GM11168 (cell line): ENCODE measurements around the gene GABRP.

Experiments
- in situ Hi-C: fragments of 300-500 bp; cut with MboI; formaldehyde crosslinking; loops from one replicate; pipeline ENCODE4 v1.12.0; 2022; ENCODE audit warnings: low sequenced_read_pairs; ENCODE audit not compliant: unreplicated experiment

Gene GABRP, protein sequence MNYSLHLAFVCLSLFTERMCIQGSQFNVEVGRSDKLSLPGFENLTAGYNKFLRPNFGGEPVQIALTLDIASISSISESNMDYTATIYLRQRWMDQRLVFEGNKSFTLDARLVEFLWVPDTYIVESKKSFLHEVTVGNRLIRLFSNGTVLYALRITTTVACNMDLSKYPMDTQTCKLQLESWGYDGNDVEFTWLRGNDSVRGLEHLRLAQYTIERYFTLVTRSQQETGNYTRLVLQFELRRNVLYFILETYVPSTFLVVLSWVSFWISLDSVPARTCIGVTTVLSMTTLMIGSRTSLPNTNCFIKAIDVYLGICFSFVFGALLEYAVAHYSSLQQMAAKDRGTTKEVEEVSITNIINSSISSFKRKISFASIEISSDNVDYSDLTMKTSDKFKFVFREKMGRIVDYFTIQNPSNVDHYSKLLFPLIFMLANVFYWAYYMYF

DNA sequence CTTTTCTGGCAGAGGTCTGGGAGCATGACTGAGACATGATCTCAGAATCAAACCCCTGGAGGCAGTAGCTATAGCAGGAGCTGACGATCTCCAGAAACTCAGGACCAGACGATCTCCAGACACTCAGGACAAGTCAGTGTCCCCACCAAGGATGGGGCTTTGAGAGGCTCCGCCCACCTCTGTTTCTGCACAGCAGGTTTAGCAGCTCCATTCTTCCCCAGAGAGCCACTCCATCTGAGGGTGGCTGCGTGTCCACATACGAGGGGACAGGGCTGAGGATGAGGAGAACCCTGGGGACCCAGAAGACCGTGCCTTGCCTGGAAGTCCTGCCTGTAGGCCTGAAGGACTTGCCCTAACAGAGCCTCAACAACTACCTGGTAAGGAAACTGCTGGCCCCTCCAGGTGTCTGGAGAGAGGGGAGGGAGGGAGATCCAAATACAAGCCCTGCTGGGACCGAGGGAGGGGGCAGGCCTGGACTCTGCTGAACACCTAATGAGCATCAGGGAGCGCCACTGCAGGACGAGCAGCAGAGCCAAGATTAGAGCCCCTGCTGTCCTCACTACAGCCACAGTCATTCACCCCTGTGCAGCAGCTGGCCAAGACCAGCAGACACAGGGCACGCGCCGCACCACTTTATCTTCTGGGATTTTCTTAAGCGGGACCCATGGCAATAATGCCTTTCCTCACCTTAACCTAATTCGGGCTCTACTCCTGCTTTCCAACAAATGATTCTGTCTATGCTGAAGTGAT lies at the start of gene GABRP:
TSS of gene GABRP (plus strand) at position 228 of the 750 bp plus-strand sequence. CDS start 4,891 bp downstream, outside the sequence.
- in situ Hi-C loops: no loop called here

DNA sequence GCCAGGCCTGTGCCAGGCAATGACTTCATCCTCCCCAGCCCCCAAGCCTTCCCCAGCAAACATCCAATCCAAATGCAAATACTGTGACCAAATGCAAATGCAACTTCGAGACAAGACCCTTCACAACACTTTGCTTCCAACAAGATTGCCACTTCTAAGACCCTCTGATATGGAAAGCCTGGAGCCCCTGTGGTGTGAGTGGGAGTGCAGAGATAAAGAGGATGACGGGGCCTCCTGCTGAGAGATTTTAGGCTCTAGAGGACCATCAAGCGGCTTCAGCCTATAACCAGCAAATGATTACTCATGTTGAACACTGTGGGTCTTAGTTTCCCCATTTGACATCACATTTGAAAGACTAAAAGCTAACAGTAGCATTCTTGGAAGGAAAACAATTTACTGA lies 46.6 kb upstream of the GABRP start:
- in situ Hi-C loops: loop anchor here (25.0 kb wide), 1 partner anchor 600 kb away; no protein-coding TSS in a partner anchor

DNA sequence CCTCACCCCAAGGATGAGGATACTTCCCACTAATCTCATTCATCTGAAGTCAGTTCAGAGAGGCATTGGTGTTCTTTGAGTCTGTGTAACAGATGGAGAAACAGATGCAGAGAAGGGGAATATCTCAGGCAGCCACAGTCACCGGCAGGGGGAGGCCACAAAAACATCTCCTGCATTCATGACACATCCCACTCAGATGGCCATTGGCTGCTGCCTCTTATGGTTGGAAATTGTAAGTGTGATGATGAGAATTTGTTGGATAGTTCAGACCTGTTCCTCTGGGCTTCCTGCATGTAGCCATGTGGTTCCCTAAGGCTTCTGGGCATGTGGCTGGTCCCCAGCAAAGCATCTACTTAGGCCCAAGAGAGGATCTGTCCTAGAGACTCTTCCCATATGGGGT lies 45.9 kb upstream of the GABRP start:
- in situ Hi-C loops: loop anchor here (25.0 kb wide), 1 partner anchor 600 kb away; no protein-coding TSS in a partner anchor

DNA sequence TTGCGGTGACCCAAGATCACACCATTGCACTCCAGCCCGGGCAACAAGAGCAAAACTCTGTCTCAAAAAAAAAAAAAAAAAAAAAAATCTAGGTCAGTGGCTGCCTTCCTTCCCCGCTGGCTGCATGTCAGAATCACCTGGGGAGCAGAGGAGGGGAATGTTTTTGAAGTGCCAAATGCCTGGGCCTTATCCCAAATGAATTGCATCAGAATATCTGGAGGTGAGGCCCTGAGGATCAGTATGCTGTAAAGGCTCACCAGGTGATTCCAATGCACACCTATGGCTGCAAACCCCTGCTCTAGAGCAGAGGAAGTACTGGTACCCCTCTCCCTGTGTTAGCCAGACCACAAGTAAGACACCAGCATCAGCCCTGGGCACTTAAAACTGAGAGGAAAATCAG lies 44.7 kb upstream of the GABRP start:
- in situ Hi-C loops: loop anchor here (25.0 kb wide), 1 partner anchor 598 kb away; no protein-coding TSS in a partner anchor

DNA sequence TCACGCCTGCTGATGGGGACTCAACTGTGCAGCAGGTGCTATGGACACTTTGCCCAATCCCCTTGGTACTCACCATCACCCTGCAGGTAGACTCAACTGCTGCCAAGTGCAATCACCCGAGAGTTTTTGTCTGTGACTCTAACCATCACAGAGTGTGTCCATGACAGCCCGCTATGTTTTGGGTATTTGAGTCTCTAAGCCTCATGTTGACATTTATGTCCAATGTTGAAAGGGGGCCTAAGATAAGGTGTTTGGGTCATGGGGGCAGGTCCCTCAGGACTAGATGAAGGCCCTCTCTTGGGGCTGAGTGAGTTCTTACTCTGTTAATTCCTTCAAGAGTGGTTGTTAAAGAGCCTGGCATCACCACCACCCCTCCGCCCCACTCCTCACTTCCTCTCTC lies 44.1 kb upstream of the GABRP start:
- in situ Hi-C loops: loop anchor here (25.0 kb wide), 1 partner anchor 598 kb away; no protein-coding TSS in a partner anchor

DNA sequence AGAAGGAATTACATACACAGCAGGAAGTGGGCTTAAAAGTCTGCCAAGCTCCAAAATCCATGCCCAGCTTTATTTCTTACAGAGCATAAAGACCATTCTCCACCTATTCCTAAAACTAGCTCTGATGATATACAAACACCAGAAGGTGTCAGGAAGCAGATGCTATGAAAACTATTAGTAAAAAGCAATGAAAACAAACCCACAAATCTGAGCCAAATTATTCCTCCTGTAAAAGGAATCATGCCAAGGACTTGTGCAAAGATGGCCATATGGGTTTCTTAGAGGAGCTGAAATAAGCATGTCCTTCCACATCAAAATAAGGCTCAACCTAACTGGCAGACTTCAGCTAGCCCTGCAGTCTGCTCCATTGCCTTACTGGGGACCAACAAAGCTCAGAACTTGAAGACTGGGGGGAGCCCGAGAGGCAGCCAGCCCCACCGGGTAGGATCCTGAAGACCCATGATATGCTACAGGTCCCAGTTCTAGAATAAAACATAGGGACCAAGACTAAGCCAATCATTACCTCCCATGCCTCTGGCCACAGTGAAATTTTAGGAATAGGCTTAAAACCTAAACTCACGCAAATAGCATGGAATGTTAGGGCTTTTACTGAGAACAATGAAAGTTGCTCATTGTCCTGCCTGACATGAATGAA lies 42.8 kb upstream of the GABRP start:
- in situ Hi-C loops: loop anchor here (25.0 kb wide), 1 partner anchor 597 kb away; no protein-coding TSS in a partner anchor

DNA sequence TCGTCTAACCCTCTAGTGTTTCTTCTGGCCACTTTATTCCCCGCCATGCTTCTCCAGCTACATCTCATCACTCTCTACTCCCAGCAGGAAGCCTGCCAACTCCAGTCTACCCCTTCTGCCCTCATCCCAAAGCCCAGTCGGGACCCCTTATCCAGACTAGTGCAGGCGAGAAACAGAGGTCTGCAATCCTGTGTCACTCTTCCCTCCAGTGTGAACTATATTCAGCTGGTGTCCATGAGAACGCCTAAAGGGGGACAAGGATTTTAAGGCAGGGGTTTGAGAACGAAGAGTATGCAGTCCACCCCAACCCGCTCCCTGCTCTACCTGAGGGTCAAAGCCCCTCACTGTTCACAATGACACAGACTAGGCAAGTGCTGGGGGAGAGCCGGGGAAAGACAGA lies 41.7 kb upstream of the GABRP start:
- in situ Hi-C loops: loop anchor here (25.0 kb wide), 1 partner anchor 596 kb away; no protein-coding TSS in a partner anchor

DNA sequence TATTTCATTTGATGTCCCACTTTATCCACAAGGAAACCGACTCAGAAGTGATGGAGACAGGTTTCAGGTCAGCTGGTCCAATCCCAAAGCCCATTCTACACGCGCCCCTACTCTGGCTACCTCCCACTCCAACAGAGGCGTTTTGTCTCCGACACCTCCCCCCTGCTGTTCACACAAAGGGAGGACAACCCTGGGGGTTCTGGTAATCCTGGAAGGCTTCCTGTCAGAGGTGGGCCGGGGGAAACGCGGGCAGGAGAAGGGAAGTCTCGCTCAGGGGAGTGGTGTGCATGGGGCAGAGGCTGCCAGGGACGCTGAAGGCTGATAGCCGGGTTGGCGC lies 39.7 kb upstream of the GABRP start:
- in situ Hi-C loops: loop anchor here (25.0 kb wide), 1 partner anchor 593 kb away; no protein-coding TSS in a partner anchor

DNA sequence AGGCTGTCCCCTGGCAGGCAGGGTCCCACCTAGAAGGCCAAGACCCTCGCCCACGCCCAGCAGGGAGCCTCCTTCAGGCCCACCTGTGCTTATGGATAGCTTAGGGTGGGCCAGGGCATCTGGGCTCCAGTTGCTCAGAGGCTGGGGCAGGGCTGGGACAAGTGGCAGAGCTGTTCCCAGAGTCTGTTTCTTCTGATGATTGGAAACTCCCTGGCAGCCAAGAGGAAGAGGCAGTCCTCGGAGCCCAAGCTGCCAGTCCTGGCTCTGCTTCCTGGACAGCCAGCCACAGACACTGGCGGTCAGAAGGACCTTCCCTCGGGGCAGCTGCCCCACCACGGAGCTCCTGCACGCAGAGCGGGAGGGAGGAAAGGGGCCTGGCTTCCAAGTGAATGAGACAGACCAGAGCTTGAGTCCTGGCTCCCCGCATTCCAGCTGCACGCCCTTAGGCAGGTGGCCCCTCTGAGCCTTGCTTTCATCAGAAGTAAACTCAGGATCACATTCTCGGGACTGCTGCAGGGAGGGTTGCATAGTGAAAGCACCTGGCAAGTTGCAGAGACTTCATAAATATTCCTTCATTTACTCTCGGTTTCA lies 37.9 kb upstream of the GABRP start:
- in situ Hi-C loops: loop anchor here (25.0 kb wide), 1 partner anchor 592 kb away; no protein-coding TSS in a partner anchor

DNA sequence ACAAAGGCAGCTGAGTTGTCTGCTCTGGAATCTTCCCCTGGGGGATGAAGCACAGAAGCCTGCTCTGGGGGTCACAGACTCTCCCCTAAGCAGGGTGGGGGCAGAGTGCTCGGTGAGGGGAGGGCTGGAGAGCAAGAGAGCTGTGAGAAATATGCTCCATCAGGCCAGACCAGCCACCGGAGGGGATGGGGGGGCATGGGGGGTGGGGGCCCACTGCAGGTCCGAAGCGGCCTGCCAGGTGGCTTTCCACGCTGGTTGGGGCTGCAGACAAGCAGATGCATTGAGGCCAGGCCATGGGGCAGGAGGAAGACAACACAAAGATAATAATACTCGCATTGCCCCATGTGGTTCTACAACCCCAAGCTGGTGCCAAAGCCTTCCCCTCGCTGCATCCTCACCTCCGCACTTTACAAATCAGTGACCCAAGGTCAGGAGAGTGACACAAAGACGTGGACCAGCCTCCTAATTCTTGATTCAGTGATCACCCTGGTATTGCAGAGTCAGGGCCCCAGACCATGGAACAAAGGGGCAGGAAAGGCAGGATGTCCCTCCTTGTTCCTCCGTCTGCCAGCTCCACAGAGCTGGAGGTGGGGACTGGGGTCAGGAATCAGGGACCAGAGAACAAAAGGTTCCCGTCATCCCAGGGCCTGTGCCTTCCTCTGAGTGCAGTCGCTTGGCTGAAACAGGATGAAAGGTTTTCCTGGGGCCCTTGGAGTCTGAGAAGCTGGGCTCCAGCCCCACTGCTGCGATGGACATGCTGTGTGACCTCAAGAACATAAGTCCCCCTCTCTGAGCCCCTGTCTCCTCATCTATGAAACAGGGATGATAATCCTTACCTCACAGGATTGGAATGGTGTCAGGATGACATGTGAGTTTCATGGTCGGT lies 37.2 kb upstream of the GABRP start:
- in situ Hi-C loops: loop anchor here (25.0 kb wide), 1 partner anchor 591 kb away; no protein-coding TSS in a partner anchor

DNA sequence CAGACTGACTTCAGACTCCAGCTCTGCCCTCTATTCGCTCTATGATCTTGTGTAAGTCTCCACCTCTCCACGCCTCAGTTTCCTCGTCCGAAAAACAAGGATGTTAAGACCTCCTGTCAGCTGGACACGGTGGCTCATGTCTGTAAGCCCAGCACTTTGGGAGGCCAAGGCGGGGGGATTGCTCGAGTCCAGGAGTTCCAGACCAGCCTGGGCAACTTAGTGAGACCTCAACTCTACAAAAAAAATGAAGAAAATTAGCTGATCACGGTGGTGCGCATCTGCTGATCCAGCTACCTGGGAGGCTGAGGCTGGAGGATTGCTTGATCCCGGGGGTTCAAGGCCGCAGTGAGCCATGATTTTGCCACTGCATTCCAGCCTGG lies 36.6 kb upstream of the GABRP start:
- in situ Hi-C loops: loop anchor here (25.0 kb wide), 1 partner anchor 590 kb away; no protein-coding TSS in a partner anchor

DNA sequence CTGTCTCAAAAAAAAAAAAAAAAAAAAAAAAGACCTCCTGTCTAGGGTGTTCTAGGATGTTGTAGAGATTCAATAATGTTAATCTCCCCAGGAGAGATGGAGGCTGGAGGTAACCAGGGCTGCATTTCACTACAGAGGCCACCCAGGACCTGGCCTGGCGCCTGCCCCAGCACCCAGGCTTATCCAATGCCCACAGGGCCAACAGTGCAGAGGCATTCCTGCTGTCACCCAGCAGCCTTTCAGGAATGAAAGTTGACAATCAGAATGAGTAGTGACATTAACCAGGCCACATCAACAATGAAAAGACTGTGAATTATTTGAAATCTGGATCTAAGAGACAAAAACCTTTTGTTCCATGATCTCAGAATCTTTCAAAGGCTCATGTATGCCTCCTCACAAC lies 36.2 kb upstream of the GABRP start:
- in situ Hi-C loops: loop anchor here (25.0 kb wide), 1 partner anchor 590 kb away; no protein-coding TSS in a partner anchor

DNA sequence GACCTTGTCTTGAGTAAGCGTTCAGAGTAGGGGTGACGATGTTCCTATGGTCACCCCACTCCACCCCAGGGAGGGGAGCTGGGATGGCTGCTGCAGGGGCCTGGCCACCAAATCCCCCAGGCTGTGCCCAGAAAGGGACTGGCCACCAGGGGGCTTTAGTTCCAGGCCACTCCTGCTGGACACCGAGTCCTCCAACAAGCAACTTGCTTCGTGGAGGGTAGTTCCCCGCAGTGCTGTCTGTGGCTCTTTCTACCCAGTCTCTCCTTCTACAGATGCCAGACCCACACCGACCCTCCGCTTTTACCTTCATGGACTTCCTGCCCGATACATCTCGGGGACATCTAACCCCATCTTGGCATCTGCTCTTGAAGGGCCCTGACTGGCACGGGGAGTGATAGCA lies 35.7 kb upstream of the GABRP start:
- in situ Hi-C loops: loop anchor here (25.0 kb wide), 1 partner anchor 589 kb away; no protein-coding TSS in a partner anchor

DNA sequence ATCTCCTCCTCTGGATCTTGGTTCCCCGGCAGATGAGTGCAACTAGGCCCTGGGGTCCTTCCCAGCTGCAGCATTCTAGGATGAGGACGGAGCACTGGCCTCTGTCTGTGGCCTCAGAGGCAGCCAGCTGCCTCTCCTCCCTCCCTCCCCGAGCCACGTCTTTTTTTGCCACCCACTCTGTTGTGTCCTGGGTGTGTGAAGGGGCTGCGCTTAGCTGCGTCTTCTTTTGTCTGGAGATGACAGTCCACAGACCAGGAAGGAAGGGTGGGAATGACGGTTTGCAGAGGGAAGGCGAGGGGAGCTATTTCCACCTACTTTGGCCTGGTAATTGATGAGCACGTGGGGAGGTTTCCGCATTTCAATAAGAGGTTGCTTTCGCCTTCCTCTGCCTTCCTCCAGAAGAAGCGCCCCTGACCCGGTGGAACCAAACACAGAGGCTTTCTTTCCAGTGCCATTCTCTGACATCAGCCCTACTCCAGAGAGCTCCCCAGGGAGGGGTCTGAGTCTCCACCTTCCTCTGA lies 34.5 kb upstream of the GABRP start:
- in situ Hi-C loops: loop anchor here (25.0 kb wide), 1 partner anchor 588 kb away; no protein-coding TSS in a partner anchor

DNA sequence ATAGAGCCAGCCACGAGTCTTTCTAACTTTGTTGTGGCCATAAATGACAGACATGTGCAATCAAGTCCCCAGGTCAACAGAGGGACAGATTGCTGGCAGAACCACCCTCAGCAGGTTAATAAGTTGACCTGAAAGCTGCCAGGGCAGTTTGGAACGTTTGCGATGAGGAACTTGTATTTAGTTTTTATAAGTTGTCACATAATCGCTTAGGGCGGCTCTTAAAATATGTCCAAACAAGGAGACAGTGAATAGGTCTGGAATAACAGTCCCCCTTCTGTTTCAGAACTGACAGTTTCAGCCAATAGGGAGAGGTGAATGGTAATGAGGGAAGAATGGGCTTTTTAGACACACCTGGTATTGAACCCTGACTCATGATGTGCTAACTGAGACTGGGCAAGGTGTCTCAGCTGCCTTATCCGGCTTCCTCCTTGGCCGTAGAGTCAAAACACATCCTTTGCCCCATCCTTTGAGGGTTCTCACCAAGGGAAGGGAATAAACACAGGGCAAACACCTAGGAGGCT lies 33.6 kb upstream of the GABRP start:
- in situ Hi-C loops: loop anchor here (25.0 kb wide), 1 partner anchor 587 kb away; no protein-coding TSS in a partner anchor

DNA sequence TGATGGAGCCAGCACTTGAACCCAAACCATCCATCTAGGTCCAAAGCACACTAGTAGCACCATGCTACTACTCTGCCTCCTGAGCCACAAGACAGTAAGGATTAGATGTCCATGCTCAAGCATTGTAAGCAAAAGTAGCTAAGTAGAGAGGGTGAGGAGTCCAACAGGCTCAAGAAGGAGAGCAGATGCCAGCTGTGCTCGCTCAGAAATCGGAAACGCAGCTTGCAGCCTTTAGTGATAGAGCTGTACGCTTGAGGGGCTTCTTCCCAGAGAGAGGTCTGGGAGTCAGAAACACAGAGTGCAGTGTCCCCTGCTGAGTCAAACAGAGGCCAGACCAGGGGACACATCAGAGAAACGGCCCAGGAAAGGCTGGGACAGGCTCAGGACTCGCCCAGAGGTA lies 32.7 kb upstream of the GABRP start:
- in situ Hi-C loops: no loop called here

DNA sequence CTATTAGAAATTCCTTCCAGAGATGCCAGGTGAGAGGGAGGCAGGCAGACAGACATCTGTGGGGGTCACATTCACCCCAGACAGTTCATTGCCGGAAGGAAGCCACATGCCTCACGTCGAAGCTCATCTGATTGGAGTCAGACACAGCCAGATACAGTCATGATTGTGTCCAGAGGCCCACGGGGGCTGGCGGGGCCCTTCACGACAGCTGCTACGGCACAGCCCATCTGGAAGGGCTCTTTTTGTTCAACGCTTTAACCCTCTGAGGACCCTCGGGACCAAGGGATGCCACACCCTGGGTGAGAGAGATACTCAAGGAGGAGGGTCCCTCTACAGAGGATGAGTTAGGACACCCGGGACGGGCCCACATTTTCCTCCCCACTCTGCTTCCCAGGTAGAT lies 31.9 kb upstream of the GABRP start:
- in situ Hi-C loops: no loop called here
